HG02852 (cell line): ENCODE results near the gene NAGS.
"Not testable (repeated sequence)": the region's sequence is repeated elsewhere in the genome, so short reads cannot be mapped to it uniquely, and the experiment has no call there.

Source experiments
- ATAC-seq: cut with Tn5 transposase; IDR thresholded peaks from one replicate; pipeline ENCODE4 v1.9.1; 2021; ENCODE audit warnings: mild to moderate bottlenecking, moderate library complexity; ENCODE audit not compliant: unreplicated experiment

The NAGS gene, protein sequence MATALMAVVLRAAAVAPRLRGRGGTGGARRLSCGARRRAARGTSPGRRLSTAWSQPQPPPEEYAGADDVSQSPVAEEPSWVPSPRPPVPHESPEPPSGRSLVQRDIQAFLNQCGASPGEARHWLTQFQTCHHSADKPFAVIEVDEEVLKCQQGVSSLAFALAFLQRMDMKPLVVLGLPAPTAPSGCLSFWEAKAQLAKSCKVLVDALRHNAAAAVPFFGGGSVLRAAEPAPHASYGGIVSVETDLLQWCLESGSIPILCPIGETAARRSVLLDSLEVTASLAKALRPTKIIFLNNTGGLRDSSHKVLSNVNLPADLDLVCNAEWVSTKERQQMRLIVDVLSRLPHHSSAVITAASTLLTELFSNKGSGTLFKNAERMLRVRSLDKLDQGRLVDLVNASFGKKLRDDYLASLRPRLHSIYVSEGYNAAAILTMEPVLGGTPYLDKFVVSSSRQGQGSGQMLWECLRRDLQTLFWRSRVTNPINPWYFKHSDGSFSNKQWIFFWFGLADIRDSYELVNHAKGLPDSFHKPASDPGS

GRCh38 chr17:44004077-44004760 is at the start of gene NAGS:
Gene NAGS (plus strand): TSS chr17:44004622. CDS start chr17:44004664, 42 bp downstream.
- no peak for ATAC-seq

GRCh38 chr17:43956222-43956621 is 48.2 kb upstream of the NAGS start:
- ATAC-seq: no peak

DNA sequence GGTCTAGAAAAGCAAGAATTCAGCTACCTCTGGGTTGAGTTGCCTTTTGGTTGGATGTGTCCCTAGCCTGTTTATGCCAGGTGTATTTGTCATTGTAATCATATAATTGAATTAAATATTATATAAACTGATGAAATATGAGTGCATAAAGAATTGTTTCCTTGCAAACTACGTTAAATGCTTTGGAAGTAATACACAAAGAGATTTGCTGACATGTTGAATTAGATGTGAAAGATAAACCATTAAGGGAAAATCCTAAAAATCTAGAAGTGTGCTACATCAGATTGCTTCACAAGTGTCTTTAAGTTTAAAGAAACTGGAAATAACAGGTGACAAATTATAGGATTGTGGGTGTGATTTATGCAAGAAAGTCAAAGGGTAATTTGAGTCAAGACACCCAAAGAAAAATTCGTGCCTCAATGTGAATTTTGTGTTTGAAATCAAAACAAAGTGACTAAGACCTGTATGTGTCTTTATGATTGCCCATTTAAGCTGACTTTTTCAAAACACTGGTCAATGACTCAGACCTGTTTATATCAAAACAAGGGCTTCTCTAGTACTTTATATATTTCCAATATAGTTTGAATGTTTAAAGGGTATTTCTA is 45.6 kb upstream of the NAGS start:
- no peak for ATAC-seq

GRCh38 chr17:43961292-43961691 is 43.1 kb upstream of the NAGS start:
- ATAC-seq: not testable (repeated sequence)

DNA sequence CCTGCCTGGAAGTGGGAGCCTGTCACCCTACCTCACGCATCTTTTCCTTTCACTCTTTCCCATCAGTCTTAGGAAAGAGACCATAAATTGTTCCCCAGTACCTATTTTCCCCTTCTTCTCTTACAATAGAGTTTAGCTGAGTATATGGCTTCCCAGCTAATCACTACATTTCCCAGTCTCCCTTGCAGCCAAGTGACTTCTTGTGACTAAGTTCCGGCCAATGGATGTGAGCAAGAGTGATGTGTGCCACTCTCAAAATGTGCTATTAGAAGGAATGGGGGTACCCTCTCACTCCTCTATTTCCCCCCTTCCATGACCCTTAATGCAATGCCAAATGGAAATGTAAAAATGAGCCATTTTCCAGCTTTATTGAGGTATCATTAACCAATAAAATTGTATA is 42.5 kb upstream of the NAGS start:
- ATAC-seq: no peak

- no peak for ATAC-seq
Measured at GRCh38 chr17:43962479-43962878, 41.9 kb upstream of the NAGS start.

- ATAC-seq: no peak
Measured at GRCh38 chr17:43966276-43966675, 38.1 kb upstream of the NAGS start.

DNA sequence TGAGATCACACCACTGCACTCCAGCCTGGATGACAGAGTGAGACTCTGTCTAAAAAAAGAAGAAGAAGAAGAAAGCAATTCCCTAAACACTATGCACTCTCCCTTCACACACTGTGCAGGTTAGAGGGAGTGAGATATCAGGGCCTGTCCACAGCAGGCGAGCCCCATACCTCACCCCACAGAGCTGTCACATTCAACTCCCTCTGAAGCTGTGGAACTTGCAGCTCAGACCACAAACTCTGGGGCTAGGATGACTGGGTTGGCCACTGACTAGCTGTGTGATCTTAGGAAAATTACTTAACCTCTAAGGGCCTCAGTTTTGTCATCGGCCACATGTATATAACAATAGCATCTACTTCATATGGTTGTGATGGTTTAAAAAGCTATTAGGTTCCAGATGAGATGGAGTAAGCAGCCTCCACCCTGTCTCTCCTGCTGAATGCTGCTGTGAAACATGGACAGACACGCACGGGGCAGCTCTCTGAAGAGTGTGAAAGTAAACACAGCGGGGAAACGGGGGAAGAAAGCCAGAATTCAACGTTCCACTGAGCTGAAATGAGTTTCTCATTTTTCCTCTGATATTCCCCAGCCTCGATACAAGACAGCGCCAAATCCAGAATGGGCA is 37.1 kb upstream of the NAGS start:
- no peak for ATAC-seq

DNA sequence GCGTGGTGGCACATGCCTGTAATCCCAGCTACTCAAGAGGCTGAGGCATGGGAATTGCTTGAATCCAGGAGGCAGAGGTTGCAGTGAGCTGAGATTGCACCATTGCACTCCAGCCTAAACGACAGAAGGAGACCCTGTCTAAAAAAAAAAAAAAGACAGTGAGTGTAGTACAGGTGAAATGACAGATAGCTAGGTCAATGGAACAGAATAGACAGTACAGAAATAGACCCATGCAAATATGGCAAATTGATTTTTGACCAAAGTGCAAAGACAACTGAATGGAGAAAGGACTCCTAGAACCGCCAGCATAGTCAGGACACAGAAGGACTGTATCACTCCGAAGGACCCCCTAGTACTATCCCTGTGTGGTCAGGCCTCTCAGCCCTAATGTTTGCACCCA is 34.1 kb upstream of the NAGS start:
- no peak for ATAC-seq

DNA sequence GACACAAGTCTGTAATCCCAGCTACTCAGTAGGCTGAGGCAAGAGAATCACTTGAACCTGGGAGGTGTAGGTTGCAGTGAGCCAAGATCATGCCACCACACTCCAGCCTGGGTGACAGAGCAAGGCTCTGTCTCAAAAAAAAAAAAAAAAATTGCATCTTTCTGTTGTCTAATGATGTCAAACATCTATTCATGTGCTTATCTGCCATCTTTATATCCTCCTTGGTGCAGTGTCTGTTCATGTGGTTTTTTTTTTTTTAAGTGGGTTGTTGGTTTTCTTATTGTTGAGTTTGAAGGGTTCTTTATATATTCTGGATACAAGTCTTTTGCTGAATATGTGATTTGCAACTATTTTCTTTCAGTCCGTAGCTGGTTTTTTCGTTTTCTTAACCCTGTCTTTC is 33.0 kb upstream of the NAGS start:
- not testable (repeated sequence) for ATAC-seq

DNA sequence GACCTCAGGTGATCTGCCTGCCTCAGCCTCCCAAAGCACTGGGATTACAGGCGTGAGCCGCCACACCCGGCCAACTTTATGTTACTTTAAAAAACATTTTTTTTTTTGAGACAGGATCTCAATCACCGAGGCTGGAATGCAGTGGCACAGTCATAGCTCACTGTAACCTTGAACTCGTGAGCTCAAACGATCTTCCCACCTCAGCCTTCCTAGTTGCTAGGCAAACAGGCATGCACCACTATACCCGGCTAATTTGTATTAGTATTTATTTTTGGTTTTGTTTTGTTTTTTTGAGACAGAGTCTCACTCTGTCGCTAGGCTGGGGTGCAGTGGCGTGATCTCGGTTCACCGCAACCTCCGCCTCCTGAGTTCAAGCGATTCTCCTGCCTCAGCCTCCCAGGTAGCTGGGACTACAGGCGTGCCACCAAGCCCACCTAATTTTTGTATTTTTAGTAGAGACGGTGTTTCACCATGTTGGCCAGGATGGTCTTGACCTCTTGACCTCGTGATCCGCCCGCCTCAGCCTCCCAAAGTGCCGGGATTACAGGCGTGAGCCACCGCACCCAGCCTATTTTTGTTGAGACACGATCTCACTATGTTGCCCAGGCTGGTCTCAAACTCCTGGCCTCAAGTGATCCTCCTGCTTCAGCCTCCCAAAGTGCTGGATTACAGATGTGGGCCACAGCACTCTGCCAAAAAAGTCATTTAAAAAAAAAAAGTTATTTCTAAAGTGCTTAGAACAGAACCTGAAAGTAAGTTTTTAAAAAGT is 31.8 kb upstream of the NAGS start:
- ATAC-seq: not testable (repeated sequence)

GRCh38 chr17:43974382-43975266 is 29.8 kb upstream of the NAGS start:
- ATAC-seq: no peak

DNA sequence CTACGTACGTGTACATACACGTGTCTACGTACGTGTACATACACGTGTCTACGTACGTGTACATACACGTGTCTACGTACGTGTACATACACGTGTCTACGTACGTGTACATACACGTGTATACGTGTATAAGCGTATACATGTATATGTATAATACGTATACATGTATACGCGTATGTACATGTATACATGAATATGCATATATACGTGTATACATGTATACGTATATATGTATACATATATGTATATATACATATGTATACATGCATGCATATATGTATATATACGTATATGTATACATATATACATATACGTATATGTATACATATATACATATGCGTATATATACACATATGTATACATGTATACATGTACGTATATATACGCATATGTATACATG is 28.5 kb upstream of the NAGS start:
- ATAC-seq: no peak

GRCh38 chr17:43976963-43977837 is 27.2 kb upstream of the NAGS start:
- no peak for ATAC-seq

DNA sequence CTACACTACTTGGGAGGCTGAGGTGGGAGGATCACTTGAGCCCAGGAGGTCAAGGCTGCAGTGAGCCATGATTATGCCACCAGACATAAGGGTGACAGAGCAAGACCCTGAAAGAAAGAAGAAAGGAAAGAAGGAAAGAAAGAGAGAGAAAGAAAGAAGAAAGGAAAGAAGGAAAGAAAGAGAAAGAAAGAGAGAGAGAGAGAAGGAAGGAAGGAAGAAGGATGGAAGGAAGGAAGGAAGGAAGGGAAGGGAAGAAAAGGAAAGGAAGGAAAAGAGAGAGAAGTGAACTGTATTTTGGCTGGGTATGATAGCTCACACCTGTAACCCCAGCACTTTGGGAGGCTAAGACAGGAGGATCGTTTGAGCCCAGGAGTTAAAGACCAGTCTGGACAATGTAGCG is 26.3 kb upstream of the NAGS start:
- no peak for ATAC-seq

GRCh38 chr17:43979011-43979410 is 25.4 kb upstream of the NAGS start:
- ATAC-seq: no peak

- ATAC-seq: no peak
Measured at GRCh38 chr17:43979671-43980070, 24.8 kb upstream of the NAGS start.

- no peak for ATAC-seq
Measured at GRCh38 chr17:43982171-43982570, 22.3 kb upstream of the NAGS start.

- no peak for ATAC-seq
Measured at GRCh38 chr17:43983196-43983514, 21.3 kb upstream of the NAGS start.
